WTC11 (cell line): ENCODE results near the gene P3H1. TPM values are rescaled to one million over a fixed set of nuclear protein-coding genes. Genes with fewer than 3 reads are reported as not detected.

Experiments
- ATAC-seq: fragments of 200-7000 bp; cut with Tn5 transposase; 2 replicates; pipeline ENCODE4 v1.10.0; 2021; ENCODE audit warnings: mild to moderate bottlenecking, moderate library complexity
- CTCF ChIA-PET: fragments of 300-600 bp; sonication (Branson Sonifier 250); formaldehyde crosslinking; loops from one replicate; lab custom pipeline; 2021; ENCODE audit warnings: antibody characterized with exemption; lab: Charles Lee
- POLR2A ChIA-PET: fragments of 350-600 bp; sonication (Branson Sonifier 250); formaldehyde crosslinking; loops from one replicate; lab custom pipeline; 2021; ENCODE audit warnings: antibody characterized with exemption; lab: Charles Lee
- DNase-seq: peaks from one replicate; pipeline ENCODE4 v3.0.0; 2021; ENCODE audit warnings: low spot score
- H3K27ac Mint-ChIP-seq: 2 replicates; pipeline ENCODE4 v1.8.0; 2021; ENCODE audit warnings: mixed read lengths
- H3K27me3 Mint-ChIP-seq: 2 replicates; pipeline ENCODE4 v1.8.0; 2021; ENCODE audit warnings: low read depth, mild to moderate bottlenecking, moderate library complexity, mixed read lengths
- H3K36me3 Mint-ChIP-seq: 2 replicates; pipeline ENCODE4 v1.8.0; 2021; ENCODE audit warnings: mixed read lengths
- H3K4me1 Mint-ChIP-seq: 2 replicates; pipeline ENCODE4 v1.8.0; 2022; ENCODE audit warnings: mixed read lengths
- H3K4me3 Mint-ChIP-seq: 2 replicates; pipeline ENCODE4 v1.8.0; 2021; ENCODE audit warnings: mild to moderate bottlenecking, moderate library complexity, mixed read lengths
- H3K9me3 Mint-ChIP-seq: 2 replicates; pipeline ENCODE4 v1.8.0; 2021; ENCODE audit warnings: mixed read lengths
- FOXK1 ChIP-seq: sonication (generic); formaldehyde crosslinking; IDR thresholded peaks from 2 replicates; pipeline ENCODE4 v1.8.0; 2022; ENCODE audit warnings: mild to moderate bottlenecking, moderate library complexity, missing genetic modification reagents
- NFATC4 ChIP-seq: fragments of 250-450 bp; sonication (Bioruptor Pico); IDR thresholded peaks from 2 replicates; pipeline ENCODE4 v1.9.0; 2021; ENCODE audit warnings: mild to moderate bottlenecking
- NFE2L1 ChIP-seq: sonication (generic); formaldehyde crosslinking; IDR thresholded peaks from 2 replicates; pipeline ENCODE4 v1.8.1; 2023; ENCODE audit warnings: missing genetic modification reagents
- NFYB ChIP-seq: sonication (generic); formaldehyde crosslinking; conservative IDR thresholded peaks from 2 replicates; pipeline ENCODE4 v1.8.0; 2022; ENCODE audit warnings: low read depth, missing genetic modification reagents
- NR2C2 ChIP-seq: sonication (generic); formaldehyde crosslinking; IDR thresholded peaks from 2 replicates; pipeline ENCODE4 v1.8.0; 2022; ENCODE audit warnings: mild to moderate bottlenecking, missing genetic modification reagents
- SMAD3 ChIP-seq: sonication (generic); formaldehyde crosslinking; IDR thresholded peaks from 2 replicates; pipeline ENCODE4 v1.8.0; 2022; ENCODE audit warnings: missing genetic modification reagents, mild to moderate bottlenecking, borderline replicate concordance
- ZNF281 ChIP-seq: sonication (generic); formaldehyde crosslinking; IDR thresholded peaks from 2 replicates; pipeline ENCODE4 v1.8.0; 2023; ENCODE audit warnings: mild to moderate bottlenecking, missing genetic modification reagents
- ZNF317 ChIP-seq: sonication (generic); formaldehyde crosslinking; IDR thresholded peaks from 2 replicates; pipeline ENCODE4 v1.8.1; 2023; ENCODE audit warnings: low read depth, mild to moderate bottlenecking, moderate library complexity, missing genetic modification reagents, borderline replicate concordance
- ZNF512 ChIP-seq: sonication (generic); formaldehyde crosslinking; IDR thresholded peaks from 2 replicates; pipeline ENCODE4 v1.8.1; 2022; ENCODE audit warnings: missing genetic modification reagents, borderline replicate concordance
- total RNA-seq: library from RNA; stranded (reverse); gene quantifications from 3 replicates; pipeline ENCODE4 v1.2.3, GENCODE V29; 2021
- TF ChIP-seq, protein P1 (sequence below): sonication (generic); formaldehyde crosslinking; IDR thresholded peaks from 2 replicates; pipeline ENCODE4 v1.8.1; 2022; ENCODE audit warnings: mild to moderate bottlenecking, missing genetic modification reagents, moderate library complexity, borderline replicate concordance
- TF ChIP-seq, protein P2 (sequence below): sonication (generic); formaldehyde crosslinking; IDR thresholded peaks from 2 replicates; pipeline ENCODE4 v1.8.1; 2022; ENCODE audit warnings: low read depth, mild to moderate bottlenecking, moderate library complexity, missing genetic modification reagents, borderline replicate concordance
- TF ChIP-seq, protein P3 (sequence below): sonication (generic); formaldehyde crosslinking; IDR thresholded peaks from 2 replicates; pipeline ENCODE4 v1.8.1; 2023; ENCODE audit warnings: mild to moderate bottlenecking, missing genetic modification reagents, borderline replicate concordance
- TF ChIP-seq, protein P4 (sequence below): sonication (generic); formaldehyde crosslinking; IDR thresholded peaks from 2 replicates; pipeline ENCODE4 v1.8.0; 2022; ENCODE audit warnings: mild to moderate bottlenecking, missing genetic modification reagents
- TF ChIP-seq, protein P5 (sequence below): fragments of 200-600 bp; IDR thresholded peaks from 2 replicates; pipeline ENCODE4 v1.8.0; 2022; ENCODE audit warnings: antibody characterized with exemption
- TF ChIP-seq, protein P6 (sequence below): sonication (generic); formaldehyde crosslinking; conservative IDR thresholded peaks from 2 replicates; pipeline ENCODE4 v1.8.1; 2022; ENCODE audit warnings: mild to moderate bottlenecking, missing genetic modification reagents
- TF ChIP-seq, protein P7 (sequence below): sonication (generic); formaldehyde crosslinking; IDR thresholded peaks from 2 replicates; pipeline ENCODE4 v1.8.1; 2022; ENCODE audit warnings: mild to moderate bottlenecking, moderate library complexity, missing genetic modification reagents

P3H1 gene
- total RNA-seq, 1 experiment from 2014 or later: 95.1 TPM

DNA sequence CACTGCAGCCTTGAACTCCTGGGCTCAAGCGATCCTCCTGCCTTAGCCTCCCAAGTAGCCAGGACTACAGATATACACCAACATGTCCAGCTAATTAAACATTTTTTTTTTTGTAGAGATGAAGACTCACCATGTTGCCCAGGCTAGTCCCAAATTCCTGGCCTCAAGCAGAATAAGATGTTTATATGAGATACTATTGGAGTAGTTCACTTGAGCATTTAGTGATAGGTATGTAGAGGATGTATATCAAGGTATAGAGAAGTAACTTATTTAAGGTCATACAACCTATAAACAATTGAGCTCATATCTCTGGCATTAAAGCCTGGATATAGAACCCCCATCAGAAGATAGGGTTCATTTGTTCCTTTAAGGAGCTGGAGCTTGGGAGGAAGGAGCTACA lies 13.3 kb upstream of the P3H1 start:
- H3K4me1 Mint-ChIP-seq: no peaks in the 10 kb centered on the region
- TF ChIP-seq NR2C2: no peak
- no peak for TF ChIP-seq SMAD3 (CRISPR knock-in tag)
- TF ChIP-seq, protein P1, sequence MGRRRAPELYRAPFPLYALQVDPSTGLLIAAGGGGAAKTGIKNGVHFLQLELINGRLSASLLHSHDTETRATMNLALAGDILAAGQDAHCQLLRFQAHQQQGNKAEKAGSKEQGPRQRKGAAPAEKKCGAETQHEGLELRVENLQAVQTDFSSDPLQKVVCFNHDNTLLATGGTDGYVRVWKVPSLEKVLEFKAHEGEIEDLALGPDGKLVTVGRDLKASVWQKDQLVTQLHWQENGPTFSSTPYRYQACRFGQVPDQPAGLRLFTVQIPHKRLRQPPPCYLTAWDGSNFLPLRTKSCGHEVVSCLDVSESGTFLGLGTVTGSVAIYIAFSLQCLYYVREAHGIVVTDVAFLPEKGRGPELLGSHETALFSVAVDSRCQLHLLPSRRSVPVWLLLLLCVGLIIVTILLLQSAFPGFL: no peak
- TF ChIP-seq, protein P2, sequence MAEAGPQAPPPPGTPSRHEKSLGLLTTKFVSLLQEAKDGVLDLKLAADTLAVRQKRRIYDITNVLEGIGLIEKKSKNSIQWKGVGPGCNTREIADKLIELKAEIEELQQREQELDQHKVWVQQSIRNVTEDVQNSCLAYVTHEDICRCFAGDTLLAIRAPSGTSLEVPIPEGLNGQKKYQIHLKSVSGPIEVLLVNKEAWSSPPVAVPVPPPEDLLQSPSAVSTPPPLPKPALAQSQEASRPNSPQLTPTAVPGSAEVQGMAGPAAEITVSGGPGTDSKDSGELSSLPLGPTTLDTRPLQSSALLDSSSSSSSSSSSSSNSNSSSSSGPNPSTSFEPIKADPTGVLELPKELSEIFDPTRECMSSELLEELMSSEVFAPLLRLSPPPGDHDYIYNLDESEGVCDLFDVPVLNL: no peak
- TF ChIP-seq ZNF317 (CRISPR knock-in tag): no peak
- TF ChIP-seq NFYB (CRISPR knock-in tag): no peak
- no peak for TF ChIP-seq ZNF512
- TF ChIP-seq, protein P3, sequence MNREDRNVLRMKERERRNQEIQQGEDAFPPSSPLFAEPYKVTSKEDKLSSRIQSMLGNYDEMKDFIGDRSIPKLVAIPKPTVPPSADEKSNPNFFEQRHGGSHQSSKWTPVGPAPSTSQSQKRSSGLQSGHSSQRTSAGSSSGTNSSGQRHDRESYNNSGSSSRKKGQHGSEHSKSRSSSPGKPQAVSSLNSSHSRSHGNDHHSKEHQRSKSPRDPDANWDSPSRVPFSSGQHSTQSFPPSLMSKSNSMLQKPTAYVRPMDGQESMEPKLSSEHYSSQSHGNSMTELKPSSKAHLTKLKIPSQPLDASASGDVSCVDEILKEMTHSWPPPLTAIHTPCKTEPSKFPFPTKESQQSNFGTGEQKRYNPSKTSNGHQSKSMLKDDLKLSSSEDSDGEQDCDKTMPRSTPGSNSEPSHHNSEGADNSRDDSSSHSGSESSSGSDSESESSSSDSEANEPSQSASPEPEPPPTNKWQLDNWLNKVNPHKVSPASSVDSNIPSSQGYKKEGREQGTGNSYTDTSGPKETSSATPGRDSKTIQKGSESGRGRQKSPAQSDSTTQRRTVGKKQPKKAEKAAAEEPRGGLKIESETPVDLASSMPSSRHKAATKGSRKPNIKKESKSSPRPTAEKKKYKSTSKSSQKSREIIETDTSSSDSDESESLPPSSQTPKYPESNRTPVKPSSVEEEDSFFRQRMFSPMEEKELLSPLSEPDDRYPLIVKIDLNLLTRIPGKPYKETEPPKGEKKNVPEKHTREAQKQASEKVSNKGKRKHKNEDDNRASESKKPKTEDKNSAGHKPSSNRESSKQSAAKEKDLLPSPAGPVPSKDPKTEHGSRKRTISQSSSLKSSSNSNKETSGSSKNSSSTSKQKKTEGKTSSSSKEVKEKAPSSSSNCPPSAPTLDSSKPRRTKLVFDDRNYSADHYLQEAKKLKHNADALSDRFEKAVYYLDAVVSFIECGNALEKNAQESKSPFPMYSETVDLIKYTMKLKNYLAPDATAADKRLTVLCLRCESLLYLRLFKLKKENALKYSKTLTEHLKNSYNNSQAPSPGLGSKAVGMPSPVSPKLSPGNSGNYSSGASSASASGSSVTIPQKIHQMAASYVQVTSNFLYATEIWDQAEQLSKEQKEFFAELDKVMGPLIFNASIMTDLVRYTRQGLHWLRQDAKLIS: no peak
- TF ChIP-seq NFE2L1 (CRISPR knock-in tag): no peak
- TF ChIP-seq, protein P4, sequence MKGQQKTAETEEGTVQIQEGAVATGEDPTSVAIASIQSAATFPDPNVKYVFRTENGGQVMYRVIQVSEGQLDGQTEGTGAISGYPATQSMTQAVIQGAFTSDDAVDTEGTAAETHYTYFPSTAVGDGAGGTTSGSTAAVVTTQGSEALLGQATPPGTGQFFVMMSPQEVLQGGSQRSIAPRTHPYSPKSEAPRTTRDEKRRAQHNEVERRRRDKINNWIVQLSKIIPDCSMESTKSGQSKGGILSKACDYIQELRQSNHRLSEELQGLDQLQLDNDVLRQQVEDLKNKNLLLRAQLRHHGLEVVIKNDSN (CRISPR knock-in tag): no peak
- H3K27me3 Mint-ChIP-seq: no peaks in the 10 kb centered on the region
- ChIA-PET POLR2A (no interaction called here), CTCF (interaction anchor here (1.3 kb wide), 1 partner anchor 294 kb away, joined by 3 read pairs; no protein-coding TSS in a partner anchor)
- ATAC-seq (no peak), DNase-seq (no peak)
- no peak overlapping the region for H3K27ac Mint-ChIP-seq
- peaks cover 4% of the 10 kb centered on the region; the same call in 1 of the 2 replicates for H3K9me3 Mint-ChIP-seq
- H3K36me3 Mint-ChIP-seq: peaks cover 47% of the 10 kb centered on the region
- H3K4me3 Mint-ChIP-seq: no peak overlapping the region

GRCh38 chr1:42779725-42780124 lies 12.9 kb upstream of the P3H1 start:
- TF ChIP-seq, protein P5, sequence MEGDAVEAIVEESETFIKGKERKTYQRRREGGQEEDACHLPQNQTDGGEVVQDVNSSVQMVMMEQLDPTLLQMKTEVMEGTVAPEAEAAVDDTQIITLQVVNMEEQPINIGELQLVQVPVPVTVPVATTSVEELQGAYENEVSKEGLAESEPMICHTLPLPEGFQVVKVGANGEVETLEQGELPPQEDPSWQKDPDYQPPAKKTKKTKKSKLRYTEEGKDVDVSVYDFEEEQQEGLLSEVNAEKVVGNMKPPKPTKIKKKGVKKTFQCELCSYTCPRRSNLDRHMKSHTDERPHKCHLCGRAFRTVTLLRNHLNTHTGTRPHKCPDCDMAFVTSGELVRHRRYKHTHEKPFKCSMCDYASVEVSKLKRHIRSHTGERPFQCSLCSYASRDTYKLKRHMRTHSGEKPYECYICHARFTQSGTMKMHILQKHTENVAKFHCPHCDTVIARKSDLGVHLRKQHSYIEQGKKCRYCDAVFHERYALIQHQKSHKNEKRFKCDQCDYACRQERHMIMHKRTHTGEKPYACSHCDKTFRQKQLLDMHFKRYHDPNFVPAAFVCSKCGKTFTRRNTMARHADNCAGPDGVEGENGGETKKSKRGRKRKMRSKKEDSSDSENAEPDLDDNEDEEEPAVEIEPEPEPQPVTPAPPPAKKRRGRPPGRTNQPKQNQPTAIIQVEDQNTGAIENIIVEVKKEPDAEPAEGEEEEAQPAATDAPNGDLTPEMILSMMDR: no peak
- TF ChIP-seq ZNF281 (CRISPR knock-in tag) (no peak), FOXK1 (CRISPR knock-in tag) (no peak), NFATC4 (CRISPR knock-in tag) (no peak)
- TF ChIP-seq, protein P6, sequence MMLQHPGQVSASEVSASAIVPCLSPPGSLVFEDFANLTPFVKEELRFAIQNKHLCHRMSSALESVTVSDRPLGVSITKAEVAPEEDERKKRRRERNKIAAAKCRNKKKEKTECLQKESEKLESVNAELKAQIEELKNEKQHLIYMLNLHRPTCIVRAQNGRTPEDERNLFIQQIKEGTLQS (CRISPR knock-in tag): no peak
- TF ChIP-seq, protein P7, sequence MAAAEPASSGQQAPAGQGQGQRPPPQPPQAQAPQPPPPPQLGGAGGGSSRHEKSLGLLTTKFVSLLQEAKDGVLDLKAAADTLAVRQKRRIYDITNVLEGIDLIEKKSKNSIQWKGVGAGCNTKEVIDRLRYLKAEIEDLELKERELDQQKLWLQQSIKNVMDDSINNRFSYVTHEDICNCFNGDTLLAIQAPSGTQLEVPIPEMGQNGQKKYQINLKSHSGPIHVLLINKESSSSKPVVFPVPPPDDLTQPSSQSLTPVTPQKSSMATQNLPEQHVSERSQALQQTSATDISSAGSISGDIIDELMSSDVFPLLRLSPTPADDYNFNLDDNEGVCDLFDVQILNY (CRISPR knock-in tag): no peak
- Mint-ChIP-seq H3K4me3 (no peak overlapping the region), H3K4me1 (no peaks in the 10 kb centered on the region), H3K27ac (no peak overlapping the region), H3K9me3 (peaks cover 4% of the 10 kb centered on the region; the same call in 1 of the 2 replicates), H3K36me3 (peaks cover 52% of the 10 kb centered on the region), H3K27me3 (no peaks in the 10 kb centered on the region)
- DNase-seq (no peak), ATAC-seq (no peak)
- CTCF ChIA-PET: interaction anchor here (1.3 kb wide), 1 partner anchor 294 kb away, joined by 3 read pairs; no protein-coding TSS in a partner anchor
- POLR2A ChIA-PET: no interaction called here
